Trophoblast cell (in vitro differentiated cells and primary cell): ENCODE data around the gene ADAM15.

Experiments used
- DNase-seq, 2 donors: peaks; one replicate each; pipeline ENCODE4 v3.0.0-alpha.2; 2016
- H2AFZ ChIP-seq: 2 replicates; pipeline ENCODE4 v1.6.1; 2013; ENCODE audit warnings: low read length, moderate library complexity, mild to moderate bottlenecking; ENCODE audit not compliant: insufficient read depth, poor library complexity
- H2AK5ac ChIP-seq: 2 replicates; pipeline ENCODE4 v1.6.1; 2013; ENCODE audit warnings: mild to moderate bottlenecking, low read length
- H2BK120ac ChIP-seq: 2 replicates; pipeline ENCODE4 v1.6.1; 2013; ENCODE audit warnings: low read length, mild to moderate bottlenecking, moderate library complexity; ENCODE audit not compliant: insufficient read depth, poor library complexity
- H2BK12ac ChIP-seq: 2 replicates; pipeline ENCODE4 v1.6.1; 2013; ENCODE audit warnings: mild to moderate bottlenecking, low read length, moderate library complexity
- H2BK5ac ChIP-seq: 2 replicates; pipeline ENCODE4 v1.6.1; 2013; ENCODE audit warnings: low read length, low read depth, moderate library complexity, mild to moderate bottlenecking; ENCODE audit not compliant: poor library complexity
- H3K14ac ChIP-seq: 2 replicates; pipeline ENCODE4 v1.6.1; 2013; ENCODE audit warnings: mild to moderate bottlenecking, low read length
- H3K18ac ChIP-seq: 2 replicates; pipeline ENCODE4 v1.6.1; 2013; ENCODE audit warnings: mild to moderate bottlenecking, low read length
- H3K23ac ChIP-seq: 2 replicates; pipeline ENCODE4 v1.6.1; 2013; ENCODE audit warnings: low read length
- H3K27ac ChIP-seq: 2 replicates; pipeline ENCODE4 v1.5.1; 2013; ENCODE audit warnings: low read depth, mild to moderate bottlenecking, inconsistent platforms, low read length, moderate library complexity
- H3K27me3 ChIP-seq: 2 replicates; pipeline ENCODE4 v1.6.1; 2013; ENCODE audit warnings: inconsistent platforms, mild to moderate bottlenecking, low read length, moderate library complexity; ENCODE audit not compliant: insufficient read depth
- H3K36me3 ChIP-seq, 2 experiments: 1 replicate in 1 of 2; 2 replicates in 1 of 2; pipeline ENCODE4 v1.6.1; 2013; ENCODE audit warnings: low read length in 2 of 2, mild to moderate bottlenecking in 2 of 2, moderate library complexity in 1 of 2; ENCODE audit not compliant: insufficient read depth in 2 of 2, control insufficient read depth in 1 of 2
- H3K4ac ChIP-seq: 2 replicates; pipeline ENCODE4 v1.6.1; 2013; ENCODE audit warnings: low read depth, mild to moderate bottlenecking, low read length, moderate library complexity
- H3K4me1 ChIP-seq, 2 experiments: 1 replicate in 1 of 2; 2 replicates in 1 of 2; pipeline ENCODE4 v1.6.1; 2013; ENCODE audit warnings: low read length in 2 of 2, mild to moderate bottlenecking in 2 of 2, moderate library complexity in 1 of 2; ENCODE audit not compliant: insufficient read depth in 2 of 2, control insufficient read depth in 1 of 2
- H3K4me2 ChIP-seq: 2 replicates; pipeline ENCODE4 v1.6.1; 2013; ENCODE audit warnings: inconsistent platforms, mild to moderate bottlenecking, low read length, moderate library complexity
- H3K4me3 ChIP-seq: 2 replicates; pipeline ENCODE4 v1.5.1; 2013; ENCODE audit warnings: mild to moderate bottlenecking, low read depth, low read length, inconsistent platforms
- H3K79me1 ChIP-seq: one replicate; pipeline ENCODE4 v1.6.1; 2013; ENCODE audit warnings: low read length
- H3K79me2 ChIP-seq: 2 replicates; pipeline ENCODE4 v1.6.1; 2013; ENCODE audit warnings: low read length, mild to moderate bottlenecking; ENCODE audit not compliant: control insufficient read depth, insufficient read depth, poor library complexity
- H3K9ac ChIP-seq: 2 replicates; pipeline ENCODE4 v1.6.1; 2013; ENCODE audit warnings: mild to moderate bottlenecking, low read length
- H3K9me3 ChIP-seq: 2 replicates; pipeline ENCODE4 v1.6.1; 2013; ENCODE audit warnings: low read depth, mild to moderate bottlenecking, control low read depth, inconsistent platforms, low read length; ENCODE audit not compliant: insufficient read depth
- H4K12ac ChIP-seq: 2 replicates; pipeline ENCODE4 v1.6.1; 2013; ENCODE audit warnings: low read depth, mild to moderate bottlenecking, low read length, moderate library complexity
- H4K8ac ChIP-seq: 2 replicates; pipeline ENCODE4 v1.6.1; 2013; ENCODE audit warnings: low read depth, mild to moderate bottlenecking, low read length, moderate library complexity
- H4K91ac ChIP-seq: one replicate; pipeline ENCODE4 v1.6.1; 2013; ENCODE audit warnings: low read depth, mild to moderate bottlenecking, low read length, moderate library complexity
- WGBS: extraction: QIAGEN DNeasy Blood & Tissue Kit; methylation state at CpG from one replicate; pipeline ENCODE4 v1.1.7; 2013; ENCODE audit warnings: missing lambda C conversion rate; ENCODE audit not compliant: insufficient read length, insufficient coverage; ENCODE audit errors: extremely low coverage; 5-methylcytosine and 5-hydroxymethylcytosine counted together

The ADAM15 gene

DNA sequence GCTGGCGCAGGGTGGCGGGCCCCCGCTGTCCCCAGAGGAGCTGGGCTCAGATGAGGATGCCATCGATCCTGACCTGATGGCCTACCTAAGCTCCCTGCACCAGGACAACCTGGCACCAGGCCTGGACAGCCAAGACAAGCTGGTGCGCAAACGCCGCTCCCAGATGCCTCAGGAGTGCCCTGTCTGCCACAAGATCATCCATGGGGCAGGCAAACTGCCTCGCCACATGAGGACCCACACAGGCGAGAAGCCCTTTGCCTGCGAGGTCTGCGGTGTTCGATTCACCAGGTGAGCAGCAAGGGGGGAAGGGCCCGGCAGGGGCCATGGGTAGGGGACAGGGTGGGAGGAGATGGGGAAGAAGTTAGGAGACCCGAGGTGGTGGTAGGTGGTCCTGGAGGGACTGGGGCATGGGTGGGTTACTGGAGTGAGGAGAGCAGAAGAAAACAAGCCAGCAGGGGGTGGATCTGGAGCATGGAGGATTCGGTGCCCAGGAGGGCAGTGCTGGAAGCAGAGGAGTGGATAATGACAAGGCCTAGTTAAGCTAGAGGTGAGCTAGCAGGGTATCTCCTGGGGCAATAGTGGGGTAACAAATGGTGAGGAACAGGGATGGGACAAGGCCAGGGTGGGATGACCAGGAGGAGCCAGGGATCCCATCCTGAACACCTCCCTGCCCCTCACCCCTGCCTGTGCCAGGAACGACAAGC, 35.4 kb upstream of the ADAM15 start:
- no peak overlapping the region for H3K18ac ChIP-seq
- H2BK12ac ChIP-seq, result peak overlapping the region; percentile 5
- no peaks in the 10 kb centered on the region for H3K79me2 ChIP-seq
- H4K91ac ChIP-seq, result no peak overlapping the region
- H3K4me3 ChIP-seq, result peak overlapping the region; percentile 20
- no peak overlapping the region for H4K8ac ChIP-seq
- no peak overlapping the region for H2AK5ac ChIP-seq
- H3K27ac ChIP-seq, result no peak overlapping the region
- no peak overlapping the region for H2BK5ac ChIP-seq
- no peaks in the 10 kb centered on the region for H3K27me3 ChIP-seq
- no CpG with 5 or more reads among the region's 16 CpGs for whole genome bisulfite sequencing
- no peak overlapping the region for H3K9ac ChIP-seq
- H3K4me2 ChIP-seq, result no peak overlapping the region
- no peak overlapping the region for H3K14ac ChIP-seq
- peaks cover 15% of the 10 kb centered on the region for H3K79me1 ChIP-seq
- H3K4ac ChIP-seq, result no peak overlapping the region
- H2AFZ ChIP-seq, result no peak overlapping the region
- peak overlapping the region; percentile 6 for H4K12ac ChIP-seq
- peaks cover 31 to 32% of the 10 kb centered on the region in 2 experiments for H3K36me3 ChIP-seq
- H3K4me1 ChIP-seq, result peaks cover 22 to 25% of the 10 kb centered on the region in 2 experiments
- H3K23ac ChIP-seq, result no peak overlapping the region
- DNase-seq, result no peak
- peaks cover 1% of the 10 kb centered on the region for H3K9me3 ChIP-seq
- no peak overlapping the region for H2BK120ac ChIP-seq

DNA sequence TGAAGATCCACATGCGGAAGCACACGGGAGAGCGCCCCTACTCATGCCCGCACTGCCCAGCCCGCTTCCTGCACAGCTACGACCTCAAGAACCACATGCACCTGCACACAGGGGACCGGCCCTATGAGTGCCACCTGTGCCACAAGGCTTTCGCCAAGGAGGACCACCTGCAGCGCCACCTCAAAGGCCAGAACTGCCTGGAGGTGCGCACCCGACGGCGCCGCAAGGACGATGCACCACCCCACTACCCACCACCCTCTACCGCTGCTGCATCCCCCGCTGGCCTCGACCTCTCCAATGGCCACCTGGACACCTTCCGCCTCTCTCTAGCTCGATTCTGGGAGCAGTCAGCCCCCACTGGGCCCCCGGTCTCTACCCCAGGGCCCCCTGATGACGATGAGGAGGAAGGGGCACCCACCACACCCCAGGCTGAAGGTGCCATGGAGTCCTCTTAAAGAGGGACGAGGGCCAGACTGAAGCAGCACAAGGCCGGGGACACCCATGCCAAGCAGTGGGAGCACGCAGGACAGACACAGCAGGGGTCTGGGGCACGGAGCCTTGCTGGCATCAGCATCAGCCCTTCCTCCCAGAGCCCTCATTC, 34.8 kb upstream of the ADAM15 start:
- H3K4me1 ChIP-seq, result peaks cover 22 to 25% of the 10 kb centered on the region in 2 experiments
- H2BK120ac ChIP-seq, result no peak overlapping the region
- H3K9me3 ChIP-seq, result peaks cover 1% of the 10 kb centered on the region
- WGBS, result no CpG with 5 or more reads among the region's 26 CpGs
- H3K27ac ChIP-seq, result no peak overlapping the region
- H3K4me3 ChIP-seq, result no peak overlapping the region
- H4K91ac ChIP-seq, result peak overlapping the region; percentile 92
- H3K79me1 ChIP-seq, result peaks cover 15% of the 10 kb centered on the region
- H2BK5ac ChIP-seq, result peak overlapping the region; percentile 82
- H4K12ac ChIP-seq, result no peak overlapping the region
- no peaks in the 10 kb centered on the region for H3K79me2 ChIP-seq
- H3K27me3 ChIP-seq, result no peaks in the 10 kb centered on the region
- H3K4ac ChIP-seq, result no peak overlapping the region
- peak overlapping the region; percentile 16 for H2AK5ac ChIP-seq
- no peak overlapping the region for H3K14ac ChIP-seq
- H3K18ac ChIP-seq, result peak overlapping the region; percentile 1
- H3K36me3 ChIP-seq, result peaks cover 28 to 30% of the 10 kb centered on the region in 2 experiments
- H3K9ac ChIP-seq, result no peak overlapping the region
- no peak overlapping the region for H3K23ac ChIP-seq
- no peak for DNase-seq
- H4K8ac ChIP-seq, result no peak overlapping the region
- peak overlapping the region; percentile 12 for H2BK12ac ChIP-seq
- H3K4me2 ChIP-seq, result peak overlapping the region; percentile 50
- no peak overlapping the region for H2AFZ ChIP-seq

DNA sequence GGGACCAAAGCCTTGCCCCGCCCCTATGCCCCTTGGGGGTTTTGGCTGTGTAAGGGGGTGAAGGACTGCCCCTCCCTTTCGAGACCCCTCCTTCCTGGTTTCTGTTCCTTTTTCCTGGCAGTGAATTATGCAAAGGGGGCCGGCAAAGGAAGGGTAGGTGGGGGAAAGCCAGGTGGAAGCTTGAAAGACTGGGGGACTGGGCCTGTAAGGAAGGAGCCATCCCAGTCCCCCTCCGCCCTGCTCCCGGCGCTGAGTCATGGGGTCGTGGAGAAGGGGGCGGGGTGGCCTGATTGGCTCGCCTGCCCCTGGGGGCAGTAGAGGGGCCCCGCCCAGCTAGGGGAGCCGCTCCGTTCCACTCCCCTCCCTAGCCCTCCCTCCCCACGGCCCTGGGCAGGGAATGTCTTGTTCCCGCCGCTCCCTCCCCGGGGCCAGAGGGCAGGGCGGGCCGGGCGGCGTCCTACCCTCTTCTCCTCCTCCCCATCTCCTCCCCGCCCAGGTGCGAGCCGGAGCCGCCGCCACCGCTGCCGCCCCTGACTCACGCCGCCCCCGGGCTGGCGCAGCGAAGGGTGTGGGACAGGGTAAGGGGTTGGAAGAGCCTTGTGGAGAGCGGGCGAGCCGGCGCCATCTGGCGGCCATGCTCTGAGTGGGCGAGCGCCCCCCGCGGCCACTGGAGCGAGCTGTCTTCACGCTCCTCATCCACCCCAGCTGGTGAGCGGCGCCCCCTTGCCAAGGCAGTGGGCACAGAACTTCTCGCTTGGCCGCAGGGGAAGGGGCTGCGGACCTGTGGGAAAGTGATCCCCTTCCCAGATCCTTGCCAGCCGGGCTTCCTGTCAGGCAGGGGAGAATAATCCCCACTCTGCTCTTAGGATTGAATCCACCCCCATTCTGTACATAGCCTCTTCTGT, 33.8 kb upstream of the ADAM15 start:
- WGBS, result no CpG with 5 or more reads among the region's 49 CpGs
- Histone ChIP-seq H3K4me3 (peak overlapping the region; percentile 32), H3K79me2 (no peaks in the 10 kb centered on the region)

DNA sequence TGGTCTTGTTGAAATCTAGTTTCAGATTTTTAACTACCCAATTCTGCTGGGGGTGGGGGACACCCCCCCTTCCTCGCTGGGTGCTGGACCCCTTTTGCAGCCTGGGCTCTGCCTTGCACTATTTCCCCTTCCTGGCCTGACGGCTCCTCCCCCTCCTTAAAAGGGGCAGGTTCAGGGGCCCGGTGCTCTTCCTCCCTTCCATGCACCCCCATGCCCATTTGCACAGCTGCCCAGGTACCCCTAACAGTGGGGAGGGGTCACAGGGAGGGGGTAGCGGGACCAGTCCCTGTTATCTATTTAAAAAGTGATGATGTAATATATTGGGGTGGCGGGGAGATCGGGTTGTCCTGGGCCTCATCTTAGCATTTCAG, 33.2 kb upstream of the ADAM15 start:
- Histone ChIP-seq H3K18ac (peak overlapping the region; percentile 10), H3K4me3 (no peak overlapping the region), H3K4me2 (peak overlapping the region; percentile 50), H4K12ac (no peak overlapping the region), H3K4me1 (peaks cover 24 to 28% of the 10 kb centered on the region in 2 experiments), H2BK12ac (peak overlapping the region; percentile 56), H3K4ac (no peak overlapping the region), H3K9me3 (peaks cover 1% of the 10 kb centered on the region), H2BK120ac (peak overlapping the region; percentile 57), H4K91ac (peak overlapping the region; percentile 13), H3K14ac (peak overlapping the region; percentile 46), H3K36me3 (peaks cover 28 to 30% of the 10 kb centered on the region in 2 experiments), H3K9ac (no peak overlapping the region), H2AK5ac (no peak overlapping the region), H3K27ac (peak overlapping the region; percentile 45), H3K79me1 (peaks cover 15% of the 10 kb centered on the region), H4K8ac (peak overlapping the region; percentile 81), H3K79me2 (no peaks in the 10 kb centered on the region), H2BK5ac (no peak overlapping the region), H3K23ac (no peak overlapping the region), H2AFZ (no peak overlapping the region), H3K27me3 (no peaks in the 10 kb centered on the region)
- DNase-seq, result no peak
- no CpG with 5 or more reads among the region's 6 CpGs for WGBS

More for the DNA sequence above, 33.8 kb upstream of the ADAM15 start:
- no peak overlapping the region for H3K9ac ChIP-seq
- peak overlapping the region; percentile 82 for H2BK5ac ChIP-seq
- H4K12ac ChIP-seq, result peak overlapping the region; percentile 62
- DNase-seq, result peak; percentile 96 to 98
- H3K4me2 ChIP-seq, result peak overlapping the region; percentile 50
- peak overlapping the region; percentile 77 for H3K27ac ChIP-seq
- no peaks in the 10 kb centered on the region for H3K27me3 ChIP-seq
- H2BK120ac ChIP-seq, result peak overlapping the region; percentile 72
- H3K79me1 ChIP-seq, result peaks cover 15% of the 10 kb centered on the region
- H4K8ac ChIP-seq, result peak overlapping the region; percentile 81
- H3K36me3 ChIP-seq, result peaks cover 28 to 30% of the 10 kb centered on the region in 2 experiments
- no peak overlapping the region for H3K23ac ChIP-seq
- H2BK12ac ChIP-seq, result peak overlapping the region; percentile 54
- H3K4ac ChIP-seq, result peak overlapping the region; percentile 13
- peak overlapping the region; percentile 21 for H2AFZ ChIP-seq
- peak overlapping the region; percentile 92 for H4K91ac ChIP-seq
- peak overlapping the region; percentile 47 for H3K14ac ChIP-seq
- peak overlapping the region; percentile 80 for H2AK5ac ChIP-seq
- H3K4me1 ChIP-seq, result peaks cover 22 to 24% of the 10 kb centered on the region in 2 experiments
- H3K9me3 ChIP-seq, result peaks cover 1% of the 10 kb centered on the region
- H3K18ac ChIP-seq, result peak overlapping the region; percentile 59
